ENCODE results near the gene TOGARAM2.

The TOGARAM2 gene

DNA sequence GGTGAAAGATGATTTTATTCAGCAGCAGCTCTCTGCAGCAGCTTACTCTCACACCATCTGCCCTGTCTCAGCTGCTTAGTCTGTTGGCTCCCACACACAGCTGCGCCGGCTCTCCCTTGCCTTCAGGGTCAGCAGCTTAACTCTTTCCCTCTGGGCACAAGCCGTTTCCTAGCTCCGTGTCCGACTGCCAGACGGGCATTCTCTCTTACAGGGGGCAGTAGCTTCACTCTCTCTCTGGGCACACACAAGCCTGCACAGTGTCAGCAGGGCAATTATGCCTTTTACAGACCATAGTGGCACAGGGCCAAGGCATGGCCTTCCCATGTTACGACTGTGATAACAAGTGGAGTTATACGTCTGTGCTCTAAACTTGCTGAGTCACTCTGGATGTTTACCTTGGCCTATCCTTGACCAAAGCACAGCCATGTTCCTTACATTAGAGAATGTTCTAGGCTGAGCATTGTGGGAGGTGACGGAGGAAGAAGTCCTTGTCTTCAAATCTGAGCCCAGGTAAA, 61.5 kb downstream of the TOGARAM2 start:
- DNase-seq (ENCODE audit: low read depth, low spot score): no peak

DNA sequence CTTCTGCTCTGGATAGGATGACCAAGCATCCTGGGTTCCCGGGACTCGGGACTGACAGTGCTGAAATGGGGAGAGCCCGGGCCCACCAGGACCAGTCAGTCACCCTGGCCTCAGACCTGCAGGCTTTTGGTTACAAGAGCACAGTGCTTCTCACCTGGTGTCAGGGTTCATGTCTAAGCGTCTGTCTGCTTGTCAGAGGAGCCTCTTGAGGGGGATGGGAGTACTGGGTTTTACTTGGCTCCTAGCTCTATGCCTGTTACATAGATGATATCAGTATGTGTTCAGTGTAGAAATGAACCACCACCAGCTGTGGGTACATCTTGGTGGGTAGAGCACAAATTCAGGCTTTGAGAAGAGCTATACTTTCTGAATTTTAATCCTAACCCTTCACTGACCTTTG, 63.4 kb downstream of the TOGARAM2 start:
- H3K4me3 ChIP-seq (ENCODE audit: low read length): no peak overlapping the region
- DNase-seq (ENCODE audit: low read depth, low spot score): peak; percentile 30

More for the DNA sequence above, 61.5 kb downstream of the TOGARAM2 start:
- no peak overlapping the region for H3K4me3 ChIP-seq (ENCODE audit: low read length)

DNA sequence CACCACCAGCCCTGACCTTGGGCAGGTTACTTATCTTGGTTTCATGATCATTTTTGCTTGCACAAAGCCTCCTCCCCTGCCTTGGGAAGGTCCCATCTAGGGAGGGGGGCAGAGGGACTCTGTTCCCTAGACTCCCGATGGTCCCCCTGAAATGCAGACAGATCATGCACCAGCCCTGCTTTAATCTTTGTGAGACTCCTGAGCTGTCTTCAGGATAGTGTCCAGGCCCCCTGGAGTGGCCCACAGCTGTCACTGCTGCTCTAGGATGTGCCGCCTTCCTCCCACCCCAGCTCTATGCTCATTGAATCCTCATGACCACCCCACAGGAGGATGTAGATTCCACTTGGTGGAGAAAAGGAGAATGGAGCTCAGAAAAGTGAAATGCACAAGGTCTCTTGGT, 65.2 kb downstream of the TOGARAM2 start:
- H3K4me3 ChIP-seq (ENCODE audit: low read length): no peak overlapping the region
- no peak for DNase-seq (ENCODE audit: low read depth, low spot score)

DNA sequence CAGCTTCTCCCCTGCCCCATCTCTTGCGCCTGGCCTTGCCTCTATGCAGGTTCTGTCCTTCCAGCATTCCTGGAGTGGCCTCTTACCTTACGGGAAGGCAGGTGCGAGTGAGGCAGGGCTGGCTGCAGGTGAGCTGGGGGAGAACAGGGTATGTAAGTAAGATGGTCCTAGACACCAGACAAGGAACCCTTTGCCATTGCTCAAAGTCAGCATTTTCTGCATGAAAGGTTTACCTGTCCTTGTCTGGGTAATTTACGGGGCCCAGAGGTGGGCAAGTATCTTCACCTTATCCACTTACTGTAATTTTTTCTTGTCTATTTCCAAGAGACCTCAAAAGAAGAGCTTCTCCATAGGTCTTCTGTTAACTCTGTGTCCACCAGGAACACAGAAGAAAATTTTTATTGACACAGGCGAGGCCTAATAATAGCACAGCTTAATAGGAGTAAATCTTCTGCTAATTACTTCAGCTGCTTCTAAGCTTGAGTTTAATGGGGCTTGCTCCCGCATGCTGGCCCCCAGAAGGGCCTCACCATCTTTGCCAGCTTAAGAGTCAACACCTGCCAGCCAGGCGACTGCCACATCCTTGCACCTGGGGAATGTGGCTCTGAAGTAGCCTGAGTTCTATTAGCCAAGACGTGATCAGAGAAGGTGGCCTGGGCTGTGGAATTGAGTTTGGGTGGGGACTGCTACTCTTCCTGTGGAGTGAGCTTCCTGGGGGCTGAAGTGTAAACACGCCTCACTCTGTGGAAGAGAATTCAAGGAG, 66.2 kb downstream of the TOGARAM2 start:
- no peak overlapping the region for H3K4me3 ChIP-seq (ENCODE audit: low read length)
- DNase-seq (ENCODE audit: low read depth, low spot score): peak; percentile 39

DNA sequence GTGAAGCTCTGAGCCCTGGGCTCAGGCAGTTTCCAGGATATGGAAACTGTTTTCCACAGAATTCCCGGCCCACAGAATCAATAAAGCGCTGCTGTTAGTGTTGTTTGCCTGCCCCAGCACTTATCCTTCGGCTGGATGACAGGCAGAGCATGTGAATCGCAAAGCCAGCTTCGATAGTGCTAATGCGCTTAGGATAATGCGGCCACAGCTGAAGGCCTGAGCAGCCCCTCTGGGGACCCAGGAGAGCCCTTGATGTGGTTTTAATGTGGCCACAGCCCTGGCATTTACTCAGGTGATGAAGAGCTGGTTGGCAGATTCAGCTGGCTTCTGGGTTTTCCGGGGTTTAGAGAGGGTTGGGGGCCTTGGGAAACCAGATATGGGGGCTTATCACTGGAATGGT, 69.5 kb downstream of the TOGARAM2 start:
- no peak overlapping the region for H3K4me3 ChIP-seq (ENCODE audit: low read length)
- peak; percentile 28 for DNase-seq (ENCODE audit: low read depth, low spot score)

DNA sequence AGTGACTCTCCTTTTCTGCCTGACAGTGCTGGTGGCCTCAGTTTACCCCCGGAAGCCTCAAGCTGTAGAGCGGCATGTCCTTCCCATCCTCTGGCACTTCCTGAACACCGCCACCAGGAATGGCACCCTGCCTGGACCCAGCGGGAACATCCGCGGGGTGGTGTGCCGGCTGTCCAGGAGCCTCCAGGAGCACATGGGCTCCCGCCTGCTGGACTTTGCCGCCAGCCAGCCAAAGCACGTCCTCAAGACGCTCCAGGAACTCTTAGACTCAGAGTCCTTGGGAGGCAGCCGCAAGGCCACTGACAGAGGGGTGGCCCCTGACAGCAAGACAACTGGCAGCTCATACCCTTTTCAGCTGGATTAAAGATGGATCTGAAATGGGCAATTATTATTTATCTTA, 70.6 kb downstream of the TOGARAM2 start:
- no peak for DNase-seq (ENCODE audit: low read depth, low spot score)
- H3K4me3 ChIP-seq (ENCODE audit: low read length): no peak overlapping the region

DNA sequence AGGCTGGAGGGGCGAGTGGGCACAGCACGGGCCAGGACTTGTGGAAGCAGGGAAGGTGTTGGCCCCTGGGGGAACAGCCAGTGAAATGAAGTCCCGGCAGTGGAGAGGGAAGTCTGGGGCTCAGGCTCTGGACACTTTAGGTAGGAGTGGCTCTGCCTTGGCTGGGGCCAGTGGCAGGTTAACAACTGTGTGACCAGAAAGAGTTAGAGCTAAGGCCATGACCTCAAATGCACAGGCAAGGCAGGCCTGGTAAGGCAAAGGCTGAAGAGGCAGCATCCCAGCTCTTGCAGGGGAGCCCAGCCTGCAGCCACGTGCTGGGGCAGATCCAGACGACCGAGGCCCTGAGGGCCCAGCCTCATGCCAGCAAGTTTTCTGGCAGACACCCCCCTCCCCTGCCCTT, 71.7 kb downstream of the TOGARAM2 start:
- no peak overlapping the region for H3K4me3 ChIP-seq (ENCODE audit: low read length)
- DNase-seq (ENCODE audit: low read depth, low spot score): no peak

DNA sequence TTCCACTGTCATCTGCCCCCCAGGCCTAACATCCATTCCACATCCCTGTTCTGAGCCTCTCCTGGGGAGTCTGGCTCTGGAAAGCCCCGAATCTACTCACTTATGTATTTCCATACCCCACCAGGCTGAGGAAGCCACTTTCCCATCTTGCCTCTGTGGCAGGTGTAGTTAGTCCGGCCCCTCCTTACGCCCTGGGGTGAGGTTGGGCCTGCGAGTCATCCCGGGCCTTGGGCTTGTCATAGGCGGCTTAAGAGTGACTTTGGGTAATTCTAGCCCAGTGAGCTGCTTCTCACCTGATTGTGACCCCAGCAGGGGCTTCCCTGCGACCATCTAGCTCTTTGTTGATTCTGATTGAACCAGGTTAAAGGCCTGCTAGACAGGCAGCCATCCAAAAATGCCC, 72.1 kb downstream of the TOGARAM2 start:
- no peak overlapping the region for H3K4me3 ChIP-seq (ENCODE audit: low read length)
- DNase-seq (ENCODE audit: low read depth, low spot score): no peak

DNA sequence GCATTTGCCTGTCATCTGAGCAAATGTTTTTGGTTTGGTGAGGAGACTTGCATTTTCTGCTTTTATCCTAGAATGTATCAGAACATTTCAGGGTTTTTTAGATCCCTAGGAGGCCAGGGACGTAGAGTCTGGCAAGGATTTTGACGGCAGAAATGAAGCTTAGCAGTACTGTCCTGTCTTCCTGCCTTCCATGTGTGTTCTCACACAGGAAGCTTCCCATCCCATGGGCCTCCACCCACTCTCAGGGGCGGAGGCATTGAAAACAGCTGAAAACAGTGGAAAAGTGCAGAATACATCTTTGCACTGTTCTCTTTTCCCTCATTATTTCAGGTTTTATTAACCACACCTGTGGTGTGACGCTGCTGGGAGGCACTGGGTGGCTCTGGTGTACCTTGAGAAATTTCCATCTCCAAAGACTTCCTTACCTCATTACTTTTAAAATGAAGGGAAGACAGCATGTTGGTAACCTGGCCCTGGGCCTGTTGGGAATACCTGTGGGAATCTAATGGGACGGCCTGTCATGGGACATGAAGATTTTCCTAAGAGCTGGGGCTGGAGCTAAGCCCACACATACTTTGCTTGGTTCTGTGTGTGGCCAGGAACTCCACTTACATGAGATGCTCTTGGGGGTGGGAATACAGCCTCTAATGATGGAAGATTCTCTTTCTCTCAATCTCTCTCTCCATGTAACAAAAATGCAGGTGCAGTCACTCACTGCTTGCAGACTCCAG, 72.7 kb downstream of the TOGARAM2 start:
- H3K4me3 ChIP-seq (ENCODE audit: low read length): no peak overlapping the region
- DNase-seq (ENCODE audit: low read depth, low spot score): no peak

DNA sequence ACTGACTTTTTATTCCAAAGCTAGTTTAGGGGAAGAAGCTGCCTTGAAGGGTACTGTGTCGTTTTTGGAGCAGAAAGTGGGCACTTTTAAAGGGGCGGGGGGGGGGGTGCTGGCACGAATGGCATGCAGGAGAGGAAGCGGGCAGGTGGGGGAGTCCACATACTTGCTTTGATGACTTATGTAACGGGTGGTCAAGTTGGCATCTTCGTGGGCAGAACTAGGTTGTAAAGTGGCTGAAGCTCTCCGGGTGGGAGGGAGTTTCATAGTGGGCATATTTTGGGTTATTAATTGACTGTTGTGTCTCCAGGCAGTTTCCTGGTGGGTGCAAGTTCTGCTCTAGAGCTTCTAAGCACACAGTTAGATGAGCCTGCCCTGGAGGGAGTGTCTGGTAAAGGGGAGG, 73.3 kb downstream of the TOGARAM2 start:
- DNase-seq (ENCODE audit: low read depth, low spot score): no peak
- no peak overlapping the region for H3K4me3 ChIP-seq (ENCODE audit: low read length)

DNA sequence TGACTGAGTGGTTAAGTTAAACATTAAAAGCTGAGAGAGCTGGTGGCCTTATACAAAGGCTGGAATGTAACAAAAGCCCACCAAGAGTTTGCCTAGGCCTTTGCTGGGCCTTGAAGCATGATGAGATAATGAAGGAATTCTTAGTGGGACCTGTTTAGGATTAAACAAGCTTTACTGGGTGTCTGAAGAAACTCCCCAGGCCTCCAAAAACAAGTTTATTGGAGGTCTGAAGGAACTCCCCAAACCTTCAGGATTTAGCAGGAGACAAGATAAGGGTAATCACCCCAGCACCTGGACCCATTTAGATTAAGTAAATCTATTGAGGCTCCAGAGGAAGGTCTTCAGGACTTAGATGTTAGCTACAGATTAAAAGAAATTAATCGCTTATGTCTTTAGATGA, 74.5 kb downstream of the TOGARAM2 start:
- no peak for DNase-seq (ENCODE audit: low read depth, low spot score)
- H3K4me3 ChIP-seq (ENCODE audit: low read length): no peak overlapping the region

DNA sequence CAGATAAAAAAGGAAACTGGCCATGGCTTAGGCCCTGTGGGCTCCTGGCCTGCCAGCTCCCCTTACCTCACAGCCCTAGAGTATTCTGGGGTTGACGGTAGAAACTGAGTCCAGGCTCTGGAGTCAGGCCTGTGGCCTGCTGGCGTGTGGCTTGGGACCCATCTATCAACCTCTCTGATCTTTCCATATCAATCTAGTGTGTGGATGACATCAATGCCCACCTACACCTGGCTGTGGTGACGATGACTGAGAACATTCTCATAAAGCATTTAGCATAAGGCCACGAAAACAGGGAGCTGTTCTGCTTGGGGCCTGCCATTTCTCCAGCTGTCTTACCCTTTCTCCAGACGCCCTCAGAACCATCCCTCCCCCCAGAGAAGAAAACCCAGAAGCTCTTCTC, 75.4 kb downstream of the TOGARAM2 start:
- no peak for DNase-seq (ENCODE audit: low read depth, low spot score)
- H3K4me3 ChIP-seq (ENCODE audit: low read length): no peak overlapping the region

DNA sequence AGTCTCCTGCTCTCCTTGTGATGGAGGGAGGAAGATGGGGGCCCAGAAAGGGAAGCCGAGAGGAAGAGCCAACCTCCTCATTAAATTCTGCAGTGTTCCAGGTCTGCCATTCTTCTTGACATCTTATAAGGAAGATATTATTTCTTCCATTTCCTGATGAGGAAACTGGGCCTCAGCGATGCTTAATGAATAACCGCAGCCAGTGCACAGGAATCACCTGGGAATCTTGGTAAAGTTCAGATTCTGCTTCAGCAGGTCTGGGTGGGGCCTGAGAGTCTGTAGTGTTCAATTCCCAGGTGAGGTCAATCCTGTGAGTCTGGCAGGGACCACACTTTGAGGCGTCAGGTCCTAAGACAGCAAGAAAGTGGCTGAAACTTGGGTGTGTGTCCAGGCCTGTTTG, 75.9 kb downstream of the TOGARAM2 start:
- DNase-seq (ENCODE audit: low read depth, low spot score): no peak

DNA sequence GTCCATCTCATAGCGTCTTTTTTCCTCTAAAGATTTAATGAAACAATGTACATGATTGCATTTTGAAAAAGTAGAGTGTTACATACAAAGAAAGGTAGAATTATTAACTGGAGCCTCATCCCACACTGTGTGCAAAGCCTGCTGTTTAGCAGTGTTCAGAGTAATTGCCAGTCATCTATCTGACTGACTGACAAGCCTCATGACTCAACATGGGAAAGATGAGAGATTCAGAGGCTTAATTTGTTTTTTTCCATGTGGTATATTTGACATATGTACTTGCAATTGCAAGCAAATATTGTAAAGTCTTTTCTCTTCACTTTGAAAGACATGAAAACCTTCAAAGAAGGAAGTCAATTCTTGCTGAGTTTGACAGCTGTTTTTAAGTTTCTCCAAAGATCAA, 78.5 kb downstream of the TOGARAM2 start:
- no peak for DNase-seq (ENCODE audit: low read depth, low spot score)
- no peak overlapping the region for H3K4me3 ChIP-seq (ENCODE audit: low read length)

More for the DNA sequence above, 75.9 kb downstream of the TOGARAM2 start:
- H3K4me3 ChIP-seq (ENCODE audit: low read length): no peak overlapping the region

DNA sequence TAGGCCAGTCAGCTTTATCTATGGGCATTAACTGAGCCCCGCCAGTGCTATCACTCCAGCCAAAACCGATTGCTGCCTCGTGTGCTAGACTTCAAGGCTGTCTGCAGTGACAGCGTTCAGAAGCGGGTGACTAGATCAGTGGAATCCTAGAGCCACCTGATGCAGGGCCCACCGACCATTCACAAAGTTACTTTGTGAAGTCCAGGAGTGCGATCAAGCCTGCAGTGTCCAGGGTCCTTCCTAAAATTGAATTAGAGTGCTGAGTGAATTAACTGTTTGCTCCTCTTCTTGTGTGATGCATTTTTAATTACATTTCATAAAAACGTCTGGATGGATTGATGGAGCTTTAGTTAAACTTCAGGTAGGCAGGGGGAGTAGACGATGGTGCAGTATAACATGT, 79.3 kb downstream of the TOGARAM2 start:
- H3K4me3 ChIP-seq (ENCODE audit: low read length): no peak overlapping the region
- DNase-seq (ENCODE audit: low read depth, low spot score): no peak

DNA sequence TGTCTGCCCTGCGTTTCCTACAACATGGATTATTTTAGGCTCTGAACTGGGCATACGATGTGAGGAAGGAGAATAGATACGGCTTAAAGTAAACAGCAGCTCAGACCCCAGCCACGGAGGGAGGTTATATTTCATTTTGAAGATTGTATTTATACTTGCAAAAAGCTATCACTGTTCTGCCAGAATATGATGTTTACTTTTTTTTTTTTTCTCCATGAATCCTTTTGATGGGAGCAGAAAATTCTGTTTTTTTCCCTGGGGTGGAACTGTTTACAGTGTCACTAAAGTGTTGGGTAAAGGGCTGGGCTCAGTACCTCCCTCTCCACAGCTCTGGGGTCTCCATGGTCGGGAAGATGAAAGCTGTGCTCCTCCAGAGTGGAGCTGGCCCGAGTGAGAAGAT, 80.1 kb downstream of the TOGARAM2 start:
- H3K4me3 ChIP-seq (ENCODE audit: low read length): no peak overlapping the region
- no peak for DNase-seq (ENCODE audit: low read depth, low spot score)

DNA sequence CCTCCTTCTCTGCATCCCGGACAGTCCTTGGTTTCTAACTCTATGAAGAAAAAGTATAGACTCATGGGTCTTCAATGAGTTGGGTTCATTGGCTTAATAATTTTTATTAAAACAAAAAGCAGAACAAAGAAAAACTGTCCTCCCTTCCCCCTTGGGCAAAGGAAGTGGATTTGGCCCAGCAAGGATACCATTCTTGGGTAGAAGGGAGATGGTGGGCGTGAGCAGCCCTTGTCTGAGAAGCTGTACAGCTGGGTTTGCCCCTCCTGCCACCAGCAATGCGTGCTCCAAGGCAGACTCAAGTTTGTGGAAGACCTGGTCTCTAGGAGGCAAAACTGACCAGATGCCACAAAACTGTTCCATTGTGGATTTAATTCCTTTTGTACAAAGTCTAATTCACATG, 80.5 kb downstream of the TOGARAM2 start:
- DNase-seq (ENCODE audit: low read depth, low spot score): no peak
- no peak overlapping the region for H3K4me3 ChIP-seq (ENCODE audit: low read length)

DNA sequence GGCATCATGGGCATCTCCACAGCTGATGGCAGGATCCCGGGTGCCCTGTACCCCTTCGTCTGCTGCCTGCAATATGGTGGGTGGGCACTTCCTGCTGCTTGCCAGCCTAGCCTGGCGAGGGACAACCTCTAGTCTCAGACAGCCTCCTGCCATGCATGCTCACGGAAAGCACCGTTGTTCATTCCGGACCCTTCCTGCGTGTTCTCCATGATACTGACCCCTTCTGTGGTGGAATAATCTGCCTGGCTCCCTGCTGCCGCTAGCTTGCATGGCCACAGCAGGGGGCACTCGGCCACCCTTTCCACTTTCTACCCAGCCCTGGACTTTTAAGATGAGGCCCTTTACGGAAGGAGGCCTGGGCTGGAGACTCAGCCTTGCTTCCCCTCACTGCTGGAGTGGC, 81.3 kb downstream of the TOGARAM2 start:
- no peak overlapping the region for H3K4me3 ChIP-seq (ENCODE audit: low read length)
- DNase-seq (ENCODE audit: low read depth, low spot score): no peak

DNA sequence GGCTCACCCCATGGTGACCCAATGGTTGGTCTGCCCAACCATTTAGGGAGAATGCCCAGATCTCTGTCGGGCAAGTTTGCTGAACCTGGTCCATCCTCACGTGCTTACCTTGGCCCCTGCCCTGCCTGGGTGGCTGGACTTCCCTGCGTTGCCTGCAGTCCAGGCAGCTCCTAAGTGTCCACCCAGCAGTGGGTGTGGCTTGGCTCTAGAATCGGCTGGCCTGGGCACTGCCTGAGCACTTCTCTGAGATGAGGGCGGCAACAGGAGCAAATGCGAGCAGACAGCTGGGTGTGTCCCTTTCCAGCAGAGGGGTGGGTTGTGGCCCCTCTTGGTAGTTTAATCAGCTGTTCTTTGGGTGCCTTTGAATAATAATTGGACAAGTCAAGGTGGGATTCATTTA, 82.0 kb downstream of the TOGARAM2 start:
- no peak overlapping the region for H3K4me3 ChIP-seq (ENCODE audit: low read length)
- no peak for DNase-seq (ENCODE audit: low read depth, low spot score)

DNA sequence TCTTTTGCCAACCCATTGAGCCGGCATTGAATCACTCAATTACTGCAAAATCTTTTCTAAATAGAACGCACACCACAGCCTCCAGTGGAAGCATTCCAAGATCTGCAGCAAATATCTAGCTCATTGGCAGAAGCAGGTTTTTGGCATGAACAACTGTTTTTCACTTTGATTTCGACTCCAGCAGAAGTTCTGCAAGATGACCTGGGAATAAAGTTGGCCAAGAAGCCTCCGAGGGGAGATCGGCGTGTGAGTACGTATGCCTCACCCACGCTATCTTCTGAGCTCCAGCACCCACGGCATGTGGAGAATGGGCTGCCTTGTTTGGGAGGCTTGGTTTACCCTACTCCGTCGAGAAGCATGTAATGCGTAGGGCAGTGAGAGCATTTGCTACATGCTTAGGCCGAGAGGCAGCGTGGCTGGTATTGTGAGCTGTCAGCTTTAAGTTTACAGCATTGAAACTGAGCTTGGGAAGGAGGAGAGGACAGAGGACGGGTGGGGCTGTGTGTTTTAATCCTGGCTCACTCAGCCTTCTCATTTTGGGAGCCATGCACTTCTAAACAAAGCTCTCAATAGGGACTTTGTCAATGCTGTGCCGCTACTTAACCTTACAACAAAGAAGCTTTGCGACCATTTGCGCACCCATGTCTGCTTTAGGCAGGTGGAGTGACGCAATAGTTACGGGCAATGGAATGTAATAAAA, 82.7 kb downstream of the TOGARAM2 start:
- DNase-seq (ENCODE audit: low read depth, low spot score): no peak
- H3K4me3 ChIP-seq (ENCODE audit: low read length): no peak overlapping the region

Measured in Jurkat, Clone E6-1 (cell line).